WI38 (cell line): ENCODE data around the gene NUDT22.

Experiments
- H3K4me3 ChIP-seq: 2 replicates; pipeline ENCODE4 v1.5.1; 2011; ENCODE audit warnings: low read depth, mild to moderate bottlenecking, control low read depth, low read length
- CTCF ChIP-seq: IDR thresholded peaks from 2 replicates; pipeline ENCODE4 v1.5.1; 2012; ENCODE audit warnings: low read depth, mild to moderate bottlenecking, control low read depth, low read length

NUDT22 gene

GRCh38 chr11:64265176-64266160 is 39.4 kb downstream of the NUDT22 start:
- TF ChIP-seq CTCF, result no peak
- H3K4me3 ChIP-seq, result no peak overlapping the region

DNA sequence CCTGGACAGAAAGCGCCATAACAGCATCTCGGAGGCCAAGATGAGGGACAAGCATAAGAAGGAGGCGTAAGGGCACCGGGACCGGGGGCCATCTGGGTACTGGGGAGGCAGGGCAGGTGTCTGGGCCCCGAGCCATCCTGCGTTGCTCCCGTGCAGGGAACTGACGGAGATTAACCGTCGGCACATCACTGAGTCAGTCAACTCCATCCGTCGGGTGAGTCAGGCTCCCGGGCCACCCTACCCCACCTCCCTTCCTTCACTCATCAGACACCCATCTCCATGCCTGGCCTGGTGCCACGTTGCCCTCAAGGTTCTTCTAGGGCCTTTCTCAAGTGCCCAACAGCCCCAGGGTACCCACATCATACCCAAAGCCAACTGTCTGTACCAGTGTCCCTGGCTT is 40.3 kb downstream of the NUDT22 start:
- no peak for TF ChIP-seq CTCF
- H3K4me3 ChIP-seq, result no peak overlapping the region

DNA sequence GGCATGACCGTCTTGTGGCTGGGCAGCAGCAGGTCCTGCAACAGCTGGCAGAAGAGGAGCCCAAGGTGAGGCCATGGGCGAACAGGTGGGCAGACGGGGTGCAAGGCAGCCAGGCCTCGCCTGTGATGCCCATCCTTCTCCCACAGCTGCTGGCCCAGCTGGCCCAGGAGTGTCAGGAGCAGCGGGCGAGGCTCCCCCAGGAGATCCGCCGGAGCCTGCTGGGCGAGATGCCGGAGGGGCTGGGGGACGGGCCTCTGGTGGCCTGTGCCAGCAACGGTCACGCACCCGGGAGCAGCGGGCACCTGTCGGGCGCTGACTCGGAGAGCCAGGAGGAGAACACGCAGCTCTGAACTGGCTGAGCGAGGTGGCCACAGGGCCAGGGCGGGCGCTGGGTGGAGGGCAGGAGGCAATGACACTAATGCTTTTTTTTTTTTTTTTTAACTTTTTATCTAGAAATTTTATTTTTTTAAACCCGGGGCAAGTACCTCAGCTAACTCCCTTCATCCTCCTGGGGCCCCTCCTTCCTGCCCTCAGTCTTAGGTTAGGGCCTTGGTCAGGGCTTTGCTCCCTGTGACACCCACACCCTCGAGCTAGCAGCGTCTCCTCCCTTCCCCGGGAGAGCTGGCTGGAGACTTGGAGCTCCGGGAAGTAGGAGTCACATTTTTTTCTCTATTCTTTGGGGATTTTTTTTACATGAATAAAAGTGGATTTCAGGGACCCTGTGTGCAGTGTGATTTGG is 41.3 kb downstream of the NUDT22 start:
- H3K4me3 ChIP-seq, result no peak overlapping the region
- TF ChIP-seq CTCF, result no peak

DNA sequence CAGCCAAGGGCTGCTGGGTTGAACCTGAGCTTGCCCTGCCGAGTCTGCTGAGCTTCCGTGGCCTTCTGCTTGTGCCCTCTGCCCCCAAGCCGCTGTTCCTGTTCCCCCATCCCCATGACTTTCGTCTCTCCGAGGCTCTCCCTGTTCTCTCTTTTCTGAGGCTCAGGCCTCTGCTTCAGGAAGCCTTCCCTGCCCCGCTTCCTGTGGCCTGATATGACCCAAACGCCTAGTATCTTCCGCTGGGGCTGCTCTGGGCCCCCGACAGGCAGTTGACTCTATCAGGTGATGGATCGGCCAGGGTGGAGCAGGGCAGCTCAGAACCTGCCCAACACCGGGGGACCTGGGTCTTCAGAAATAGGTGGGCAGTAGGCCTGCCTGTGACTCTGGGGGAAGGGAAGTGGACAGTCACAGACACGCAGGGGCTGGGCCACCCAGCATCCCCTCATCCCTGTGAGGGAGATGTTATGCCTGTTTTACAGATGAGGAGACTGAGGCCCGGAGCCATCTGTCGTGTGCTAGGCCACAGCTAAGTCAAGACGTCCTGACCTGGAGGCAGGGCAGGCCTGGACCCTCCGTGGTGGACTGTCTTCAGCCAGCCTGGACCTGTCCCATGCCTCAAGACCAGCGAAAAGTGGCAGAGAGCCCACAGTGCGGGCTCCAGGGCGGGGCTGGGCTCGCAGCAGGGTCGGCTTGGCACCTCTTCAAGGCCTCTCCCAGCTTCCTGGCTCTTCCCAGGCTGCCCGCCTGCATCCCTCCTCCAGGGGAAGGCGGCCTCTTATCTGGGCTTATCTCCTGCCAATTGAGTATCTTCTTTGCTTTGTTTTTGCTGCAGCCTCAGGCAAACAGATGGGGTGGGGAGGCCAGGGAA is 42.2 kb downstream of the NUDT22 start:
- peak overlapping the region; percentile 64 for H3K4me3 ChIP-seq
- TF ChIP-seq CTCF, result no peak

- TF ChIP-seq CTCF, result no peak
Measured at GRCh38 chr11:64268893-64269539, 42.9 kb downstream of the NUDT22 start.

GRCh38 chr11:64269540-64270220 is 43.6 kb downstream of the NUDT22 start:
- no peak for TF ChIP-seq CTCF
- peak overlapping the region; percentile 64 for H3K4me3 ChIP-seq

More at GRCh38 chr11:64268893-64269539, 42.9 kb downstream of the NUDT22 start:
- peak overlapping the region; percentile 64 for H3K4me3 ChIP-seq
